Breast epithelium (tissue), 4 donors: Measurements from ENCODE around the gene SBNO1. TPM values are rescaled to one million over a fixed set of nuclear protein-coding genes. Genes with fewer than 3 reads are reported as not detected.
"Not testable (repeated sequence)": the region's sequence is repeated elsewhere in the genome, so short reads cannot be mapped to it uniquely, and the experiment has no call there.

ENCODE experiments used
- DNase-seq, 2 donors: peaks; one replicate each; pipeline ENCODE4 v3.0.0-alpha.2; 2019; ENCODE audit warnings: low spot score in 2 of 2
- H3K27ac ChIP-seq, 2 donors: fragments of 200-600 bp; sonication (generic) in 1 of 2; one replicate each; pipeline ENCODE4 v1.5.1; 2016 to 2019; ENCODE audit warnings: mild to moderate bottlenecking in 1 of 2
- H3K27me3 ChIP-seq, 2 donors: fragments of 200-600 bp; sonication (generic) in 1 of 2; one replicate each; pipeline versions ENCODE4 v1.5.1 to v1.6.0; 2017 to 2019; ENCODE audit warnings: control low read depth in 1 of 2, mild to moderate bottlenecking in 1 of 2
- H3K36me3 ChIP-seq: fragments of 200-600 bp; one replicate; pipeline ENCODE4 v1.5.1; 2019
- H3K4me1 ChIP-seq, 2 donors: fragments of 200-600 bp; sonication (generic); one replicate each; pipeline ENCODE4 v1.5.1; 2016 to 2019; ENCODE audit warnings: control low read depth in 1 of 2
- H3K4me3 ChIP-seq, 3 donors: fragments of 200-600 bp; sonication (generic); 1 replicate in 2 of 3; 2 replicates in 1 of 3; pipeline ENCODE4 v1.5.1; 2016 to 2019; ENCODE audit warnings: mild to moderate bottlenecking in 3 of 3, moderate library complexity in 2 of 3
- H3K9me3 ChIP-seq, 2 donors: fragments of 200-600 bp; sonication (generic) in 1 of 2; one replicate each; pipeline ENCODE4 v1.5.1; 2016 to 2019; ENCODE audit warnings: control low read depth in 1 of 2
- CTCF ChIP-seq, 3 donors: fragments of 450-650 bp; IDR thresholded peaks; one replicate each; pipeline ENCODE4 v1.5.1; 2016 to 2017; ENCODE audit warnings: antibody characterized with exemption in 3 of 3, mild to moderate bottlenecking in 3 of 3, moderate library complexity in 3 of 3
- POLR2A ChIP-seq: fragments of 450-650 bp; IDR thresholded peaks from one replicate; pipeline ENCODE4 v1.6.1; 2016; ENCODE audit warnings: antibody characterized with exemption, mild to moderate bottlenecking, moderate library complexity
- POLR2AphosphoS5 ChIP-seq, 3 donors: sonication (generic); formaldehyde crosslinking; IDR thresholded peaks; one replicate each; pipeline ENCODE4 v1.6.1; 2017; ENCODE audit warnings: antibody characterized with exemption in 3 of 3
- intact Hi-C: fragments of 100-400 bp; cut with DNase I; formaldehyde crosslinking; loops from one replicate; pipeline ENCODE4 v1.15.1; 2023; ENCODE audit warnings: low total_unique reads
- total RNA-seq, 3 donors: library from RNA; depleted of rRNA; stranded (reverse); fragments of >200 nt; gene quantifications; one replicate each; pipeline ENCODE4 v1.1.0, GENCODE V29; 2016

SBNO1 gene
- total RNA-seq, 3 donors from 2014 or later = 20.3 to 31.0 (median 22.9) TPM

- H3K27me3 ChIP-seq = no peaks in the 10 kb centered on the region
- H3K4me1 ChIP-seq = peaks cover 6 to 9% of the 10 kb centered on the region in 2 donors
- TF ChIP-seq CTCF (IDR thresholded peaks at IDR 0.05) (no peak), POLR2A (no peak), POLR2AphosphoS5 (IDR thresholded peaks at IDR 0.05) (no peak)
- H3K4me3 ChIP-seq = peak overlapping the region; percentile 43 to 77 (median 71)
- no peaks in the 10 kb centered on the region for H3K36me3 ChIP-seq
- DNase-seq = no peak
- no peaks in the 10 kb centered on the region for H3K9me3 ChIP-seq
- peak overlapping the region; percentile 82 to 95 for H3K27ac ChIP-seq
- intact Hi-C loops = loop anchor here (10.0 kb wide), 1 partner anchor 87 kb away; no protein-coding TSS in a partner anchor
Measured at GRCh38 chr12:123387508-123388176, 23.0 kb upstream of the SBNO1 start.

GRCh38 chr12:123385536-123385935 is 20.9 kb upstream of the SBNO1 start:
- not testable (repeated sequence) for H3K4me1 ChIP-seq, H3K27ac ChIP-seq, H3K4me3 ChIP-seq, H3K27me3 ChIP-seq, H3K36me3 ChIP-seq, H3K9me3 ChIP-seq, DNase-seq
- intact Hi-C loops = loop anchor here (10.0 kb wide), 1 partner anchor 89 kb away; no protein-coding TSS in a partner anchor

GRCh38 chr12:123384994-123385376 is 20.3 kb upstream of the SBNO1 start:
- H3K9me3 ChIP-seq = no peaks in the 10 kb centered on the region
- TF ChIP-seq POLR2A (no peak), CTCF (IDR thresholded peaks at IDR 0.05) (no peak), POLR2AphosphoS5 (IDR thresholded peaks at IDR 0.05) (no peak)
- H3K4me3 ChIP-seq = peak overlapping the region; percentile 71 to 96 (median 75)
- no peaks in the 10 kb centered on the region for H3K27me3 ChIP-seq
- no peak for DNase-seq
- H3K27ac ChIP-seq = peak overlapping the region in 1 of 2 donors; percentile 76
- peaks cover 4 to 6% of the 10 kb centered on the region in 2 donors for H3K4me1 ChIP-seq
- H3K36me3 ChIP-seq = no peaks in the 10 kb centered on the region
- intact Hi-C loops = loop anchor here (10.0 kb wide), 1 partner anchor 90 kb away; no protein-coding TSS in a partner anchor

- Histone ChIP-seq H3K4me1 (peaks cover 4 to 6% of the 10 kb centered on the region in 2 donors), H3K36me3 (no peaks in the 10 kb centered on the region), H3K27ac (peak overlapping the region; percentile 66 to 76), H3K4me3 (peak overlapping the region; percentile 71 to 96 (median 75)), H3K27me3 (no peaks in the 10 kb centered on the region), H3K9me3 (no peaks in the 10 kb centered on the region)
- DNase-seq = no peak
- TF ChIP-seq POLR2AphosphoS5 (IDR thresholded peaks at IDR 0.05) (no peak), POLR2A (no peak), CTCF (IDR thresholded peaks at IDR 0.05) (no peak)
- intact Hi-C loops = loop anchor here (10.0 kb wide), 1 partner anchor 90 kb away; no protein-coding TSS in a partner anchor
Measured at GRCh38 chr12:123384318-123384993, 19.8 kb upstream of the SBNO1 start.

GRCh38 chr12:123382684-123383083 is 18.0 kb upstream of the SBNO1 start:
- peak overlapping the region in 1 of 2 donors; percentile 21 for H3K27ac ChIP-seq
- no peaks in the 10 kb centered on the region for H3K36me3 ChIP-seq
- TF ChIP-seq POLR2AphosphoS5 (IDR thresholded peaks at IDR 0.05) (no peak), CTCF (IDR thresholded peaks at IDR 0.05) (no peak), POLR2A (no peak)
- DNase-seq = no peak
- intact Hi-C loops = loop anchor here (10.0 kb wide), 1 partner anchor 92 kb away; no protein-coding TSS in a partner anchor
- no peaks in the 10 kb centered on the region for H3K27me3 ChIP-seq
- peaks cover 0 to 6% of the 10 kb centered on the region in 2 donors for H3K4me1 ChIP-seq
- no peaks in the 10 kb centered on the region for H3K9me3 ChIP-seq
- H3K4me3 ChIP-seq = no peak overlapping the region
